Natural killer cell (primary cell): ENCODE measurements around the gene CLEC18A. TPM values are rescaled to one million over a fixed set of nuclear protein-coding genes. Genes with fewer than 3 reads are reported as not detected.
"Not testable (repeated sequence)": the region's sequence is repeated elsewhere in the genome, so short reads cannot be mapped to it uniquely, and the experiment has no call there.

Source experiments
- ATAC-seq, 3 donors: fragments of 150-1000 bp in 2 of 3; fragments of 200-7000 bp in 1 of 3; cut with Tn5 transposase; 1 replicate in 1 of 3; 2 replicates in 2 of 3; pipeline ENCODE4 v1.10.0; 2021; ENCODE audit warnings: mild to moderate bottlenecking in 2 of 3, moderate library complexity in 2 of 3
- DNase-seq, 2 donors: peaks; one replicate each; pipeline versions ENCODE4 v3.0.0 to v3.0.0-alpha.2; 2013 to 2021; ENCODE audit warnings: mixed read lengths in 1 of 2
- H3K27ac ChIP-seq: one replicate; pipeline ENCODE4 v1.5.1; 2013; ENCODE audit warnings: mild to moderate bottlenecking, low read length
- H3K27me3 ChIP-seq: one replicate; pipeline ENCODE4 v1.6.1; 2013; ENCODE audit warnings: low read length; ENCODE audit not compliant: control insufficient read depth, insufficient read depth
- H3K36me3 ChIP-seq: one replicate; pipeline ENCODE4 v1.6.1; 2013; ENCODE audit warnings: low read length; ENCODE audit not compliant: control insufficient read depth, insufficient read depth
- H3K4me1 ChIP-seq: one replicate; pipeline ENCODE4 v1.6.1; 2013; ENCODE audit warnings: low read length; ENCODE audit not compliant: control insufficient read depth, insufficient read depth
- H3K4me3 ChIP-seq: one replicate; pipeline ENCODE4 v1.5.1; 2013; ENCODE audit warnings: low read length
- H3K9me3 ChIP-seq: one replicate; pipeline ENCODE4 v1.6.1; 2013; ENCODE audit warnings: low read length; ENCODE audit not compliant: control insufficient read depth, insufficient read depth
- H3K27ac Mint-ChIP-seq, 2 donors: one replicate each; pipeline ENCODE4 v1.8.0; 2022; ENCODE audit warnings: mild to moderate bottlenecking in 2 of 2, mixed read lengths in 2 of 2, moderate library complexity in 1 of 2
- H3K27me3 Mint-ChIP-seq, 2 donors: one replicate each; pipeline ENCODE4 v1.8.0; 2022; ENCODE audit warnings: low read depth in 2 of 2, mixed read lengths in 2 of 2
- H3K36me3 Mint-ChIP-seq: one replicate; pipeline ENCODE4 v1.8.0; 2022; ENCODE audit warnings: mixed read lengths
- H3K4me1 Mint-ChIP-seq, 2 donors: one replicate each; pipeline ENCODE4 v1.8.0; 2022; ENCODE audit warnings: mixed read lengths in 2 of 2
- H3K4me3 Mint-ChIP-seq: one replicate; pipeline ENCODE4 v1.8.0; 2022; ENCODE audit warnings: mild to moderate bottlenecking, moderate library complexity, mixed read lengths
- H3K9me3 Mint-ChIP-seq, 2 donors: one replicate each; pipeline ENCODE4 v1.8.0; 2022; ENCODE audit warnings: mixed read lengths in 2 of 2
- WGBS: methylation state at CpG from one replicate; pipeline ENCODE4 v1.1.7; 2013; ENCODE audit warnings: missing lambda C conversion rate; ENCODE audit not compliant: insufficient coverage; 5-methylcytosine and 5-hydroxymethylcytosine counted together
- intact Hi-C: fragments of 100-400 bp; cut with micrococcal nuclease; formaldehyde crosslinking; loops from one replicate; pipeline ENCODE4 v1.14.2; 2022
- total RNA-seq, 4 donors: library from RNA; stranded (reverse); fragments of 120-200 nt in 1 of 4; gene quantifications; one replicate each; pipeline versions ENCODE4 v1.2.3 to v1.2.4, GENCODE V29; 2013 to 2022

Gene CLEC18A
- total RNA-seq, 3 donors from 2014 or later (not counting 1 experiment from before 2014, with no cell fraction given), result 2.3 to 2.7 (median 2.4) TPM

DNA sequence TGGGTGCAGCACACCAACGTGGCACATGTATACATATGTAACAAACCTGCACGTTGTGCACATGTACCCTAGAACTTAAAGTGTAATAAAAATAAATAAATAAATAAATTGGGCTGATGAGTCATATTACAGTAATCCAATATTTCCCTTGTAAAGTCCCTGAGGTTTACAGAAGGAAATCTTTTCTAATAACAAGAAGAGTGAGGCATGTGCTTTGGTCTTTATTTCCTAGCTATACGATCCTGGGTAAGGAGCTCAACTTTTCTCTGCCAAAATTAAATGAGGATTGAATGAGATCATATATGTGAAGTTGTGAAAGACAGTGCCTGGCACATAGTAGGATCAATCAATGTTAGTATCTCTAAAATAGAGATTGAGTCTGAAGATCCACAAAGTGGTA is 57.5 kb downstream of the CLEC18A start:
- 100% methylated on average over 2 of the region's 3 CpGs for WGBS
- intact Hi-C loops, result not testable (repeated sequence)

DNA sequence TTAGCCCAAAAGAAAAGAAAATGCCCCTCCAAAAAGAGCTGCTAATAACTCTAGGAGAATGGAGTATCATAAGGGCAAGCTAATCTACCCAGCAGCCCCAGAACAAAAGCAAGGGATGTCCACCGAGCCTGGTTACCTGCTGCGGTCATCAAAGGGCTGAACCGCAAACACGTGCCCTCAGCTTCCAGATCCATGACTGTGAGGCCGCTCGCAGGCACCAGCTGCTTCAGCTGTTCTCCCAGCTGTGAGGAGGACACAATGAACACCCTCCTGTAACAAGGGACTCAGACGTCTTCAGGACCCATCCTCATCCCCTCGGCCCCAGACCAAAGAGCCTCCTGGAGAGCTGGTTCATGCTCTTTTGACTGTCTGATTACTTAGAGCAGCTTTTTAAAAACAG is 59.5 kb downstream of the CLEC18A start:
- intact Hi-C loops, H3K36me3 ChIP-seq, H3K4me3 Mint-ChIP-seq, H3K27ac ChIP-seq, H3K27ac Mint-ChIP-seq, H3K4me3 ChIP-seq, ATAC-seq, DNase-seq, H3K27me3 ChIP-seq, H3K27me3 Mint-ChIP-seq, H3K9me3 ChIP-seq, H3K9me3 Mint-ChIP-seq, H3K4me1 ChIP-seq, H3K4me1 Mint-ChIP-seq, H3K36me3 Mint-ChIP-seq: not testable (repeated sequence)
- WGBS, result 97% methylated on average over 8 of the region's 8 CpGs

More for the DNA sequence above, 57.5 kb downstream of the CLEC18A start:
- H3K4me3 Mint-ChIP-seq, H3K4me3 ChIP-seq, H3K27me3 Mint-ChIP-seq, H3K27me3 ChIP-seq, DNase-seq, H3K27ac Mint-ChIP-seq, H3K9me3 ChIP-seq, H3K4me1 Mint-ChIP-seq, H3K9me3 Mint-ChIP-seq, H3K36me3 ChIP-seq, H3K36me3 Mint-ChIP-seq, H3K4me1 ChIP-seq, H3K27ac ChIP-seq, ATAC-seq: not testable (repeated sequence)

DNA sequence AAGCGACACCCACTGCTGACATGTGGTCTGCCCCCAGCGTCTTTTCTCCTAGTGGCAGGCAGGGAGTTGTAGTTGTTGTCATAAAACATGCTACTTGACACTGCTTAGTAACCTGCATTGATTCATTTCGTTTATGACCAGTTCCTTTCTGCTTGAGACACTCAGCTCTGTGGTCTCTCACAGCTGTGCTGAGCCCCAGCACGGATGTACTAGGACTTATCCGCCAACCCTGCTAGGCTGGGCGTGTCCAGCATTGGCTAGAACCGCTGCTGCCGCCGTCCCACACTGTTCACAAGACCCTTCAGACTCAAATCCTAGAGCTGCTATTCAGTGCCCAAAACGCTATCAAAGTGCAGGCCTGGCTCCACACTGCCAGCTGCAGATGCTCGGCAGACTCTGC is 60.0 kb downstream of the CLEC18A start:
- H3K36me3 ChIP-seq, H3K36me3 Mint-ChIP-seq, H3K4me3 Mint-ChIP-seq, H3K27ac Mint-ChIP-seq, H3K4me3 ChIP-seq, H3K4me1 ChIP-seq, H3K27me3 ChIP-seq, DNase-seq, H3K27me3 Mint-ChIP-seq, H3K9me3 ChIP-seq, H3K27ac ChIP-seq, H3K9me3 Mint-ChIP-seq, intact Hi-C loops, ATAC-seq, H3K4me1 Mint-ChIP-seq: not testable (repeated sequence)
- WGBS, result 96% methylated on average over 6 of the region's 11 CpGs

DNA sequence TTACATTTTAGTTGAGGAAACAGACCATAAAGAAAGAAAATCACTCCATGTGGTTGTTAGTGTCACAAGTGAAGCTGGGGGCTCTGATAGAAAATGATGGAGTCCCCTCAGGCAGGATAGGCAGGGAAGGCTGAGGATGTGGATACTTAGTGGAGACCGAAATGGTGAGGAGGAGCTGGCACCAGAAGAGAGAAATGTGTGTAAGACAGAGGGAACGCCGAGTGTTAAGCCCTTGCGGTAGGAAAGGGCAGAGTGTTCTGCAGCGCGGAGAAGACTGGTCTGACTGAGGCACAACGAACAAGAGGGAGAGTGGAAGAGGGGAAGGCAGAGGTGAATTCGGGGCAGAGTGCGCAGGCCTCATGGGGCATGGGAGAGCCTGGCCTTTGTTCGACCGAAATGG is 61.2 kb downstream of the CLEC18A start:
- H3K27me3 ChIP-seq, H3K4me3 Mint-ChIP-seq, H3K27me3 Mint-ChIP-seq, H3K9me3 Mint-ChIP-seq, H3K4me1 Mint-ChIP-seq, H3K27ac ChIP-seq, DNase-seq, intact Hi-C loops, ATAC-seq, H3K36me3 ChIP-seq, H3K4me3 ChIP-seq, H3K9me3 ChIP-seq, H3K4me1 ChIP-seq: not testable (repeated sequence)
- WGBS, result 95% methylated on average over 11 of the region's 11 CpGs
- Mint-ChIP-seq H3K27ac (peak overlapping the region in 1 of 2 donors; percentile 59), H3K36me3 (peaks cover 11% of the 10 kb centered on the region)

DNA sequence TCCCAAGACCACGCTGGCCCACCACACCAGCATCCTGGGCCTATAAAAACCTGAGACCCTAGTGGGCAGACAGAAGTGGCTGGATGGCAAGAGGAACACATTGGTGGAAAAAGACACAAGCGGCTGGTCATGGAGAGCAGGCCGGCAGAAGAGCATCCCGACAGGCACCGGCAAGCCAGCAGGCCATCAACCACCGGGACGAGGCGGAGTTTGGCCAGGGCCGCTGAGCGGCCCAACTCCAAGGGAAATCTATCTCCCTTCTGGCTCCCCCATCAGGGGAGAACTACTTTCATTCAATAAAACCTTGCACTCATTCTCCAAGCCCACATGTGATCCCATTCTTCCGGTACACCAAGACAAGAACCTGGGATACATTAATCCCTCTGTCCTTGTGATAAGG is 61.8 kb downstream of the CLEC18A start:
- H3K36me3 ChIP-seq, result peaks cover 11% of the 10 kb centered on the region

More for the DNA sequence above, 61.8 kb downstream of the CLEC18A start:
- H3K27me3 ChIP-seq, H3K4me1 Mint-ChIP-seq, H3K4me3 Mint-ChIP-seq, H3K27me3 Mint-ChIP-seq, intact Hi-C loops, DNase-seq, H3K9me3 Mint-ChIP-seq, H3K4me1 ChIP-seq, H3K4me3 ChIP-seq, ATAC-seq, H3K27ac ChIP-seq, H3K9me3 ChIP-seq: not testable (repeated sequence)
- 97% methylated on average over 10 of the region's 11 CpGs for WGBS
- Mint-ChIP-seq H3K27ac (peak overlapping the region in 1 of 2 donors; percentile 59), H3K36me3 (peaks cover 15% of the 10 kb centered on the region)

Other genes starting within 250 kb of the CLEC18A start
- 1 to 10 TPM; 4.0 to 4.8 (median 4.5) TPM for gene NQO1, start 224.8 kb upstream of the CLEC18A start, total RNA-seq
- gene NOB1, start 196.4 kb upstream of the CLEC18A start, total RNA-seq, result 10 to 100 TPM; 20.9 to 34.4 (median 32.0) TPM
- 10 to 100 TPM; 72.8 to 95.6 (median 81.6) TPM for gene WWP2, start 189.0 kb upstream of the CLEC18A start, total RNA-seq
- gene PDPR, start 163.0 kb downstream of the CLEC18A start, total RNA-seq, result 10 to 100 TPM; 50.0 to 73.9 (median 52.0) TPM
- under 1 TPM; 0.29 to 0.88 (median 0.59) TPM for gene CLEC18C, start 222.5 kb downstream of the CLEC18A start, total RNA-seq